LHCN-M2 (cell line): ENCODE results near the gene FNDC3A. TPM values are rescaled to one million over a fixed set of nuclear protein-coding genes. Genes with fewer than 3 reads are reported as not detected.
"Not testable (repeated sequence)": the region's sequence is repeated elsewhere in the genome, so short reads cannot be mapped to it uniquely, and the experiment has no call there.

Experiments used
- DNase-seq: peaks from one replicate; pipeline ENCODE4 v3.0.0-alpha.2; 2012; ENCODE audit warnings: low read depth
- total RNA-seq: library from RNA; depleted of rRNA; stranded (reverse); fragments of >200 nt; gene quantifications from 2 replicates; pipeline ENCODE4 v1.2.3, GENCODE V29; 2014

FNDC3A gene
- total RNA-seq, 1 experiment from 2014 or later = 70.7 TPM

DNA sequence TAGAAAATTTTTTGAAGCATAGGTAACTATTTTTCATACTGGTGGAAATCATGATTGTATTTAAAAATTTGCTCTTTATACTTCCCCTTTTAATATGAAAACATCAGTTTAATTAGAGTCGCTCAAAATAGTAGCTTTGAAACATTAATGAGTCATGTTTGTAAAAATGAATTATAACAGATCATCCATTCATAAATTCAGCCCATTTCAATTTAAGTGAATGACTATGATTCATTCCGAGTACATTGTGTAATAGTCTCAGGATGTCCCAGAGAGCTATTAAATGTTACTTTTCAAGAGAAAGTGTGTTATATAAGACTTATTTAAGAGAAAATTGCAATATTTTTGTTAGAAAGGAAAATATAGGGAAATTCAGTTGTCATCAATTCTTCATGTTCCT, 111.0 kb downstream of the FNDC3A start:
- DNase-seq = peak; percentile 79

DNA sequence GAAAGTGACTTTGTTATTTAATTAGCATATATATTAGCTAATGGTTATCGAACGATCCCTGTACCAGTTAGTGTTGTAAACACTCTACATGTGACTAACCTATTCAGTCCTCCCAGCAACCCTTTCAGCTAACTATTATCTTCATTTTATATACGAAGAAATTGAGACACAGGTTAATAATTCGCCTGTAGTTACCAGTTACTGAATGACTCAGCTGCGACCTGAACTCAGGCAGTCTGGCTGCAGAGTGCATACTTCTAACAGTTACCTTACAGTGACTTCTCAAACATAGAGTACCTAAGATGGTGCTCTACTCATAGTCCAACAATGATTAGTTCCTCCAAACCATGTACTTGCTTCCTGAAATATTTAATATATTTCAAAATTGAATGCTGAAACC, 117.7 kb downstream of the FNDC3A start:
- no peak for DNase-seq

DNA sequence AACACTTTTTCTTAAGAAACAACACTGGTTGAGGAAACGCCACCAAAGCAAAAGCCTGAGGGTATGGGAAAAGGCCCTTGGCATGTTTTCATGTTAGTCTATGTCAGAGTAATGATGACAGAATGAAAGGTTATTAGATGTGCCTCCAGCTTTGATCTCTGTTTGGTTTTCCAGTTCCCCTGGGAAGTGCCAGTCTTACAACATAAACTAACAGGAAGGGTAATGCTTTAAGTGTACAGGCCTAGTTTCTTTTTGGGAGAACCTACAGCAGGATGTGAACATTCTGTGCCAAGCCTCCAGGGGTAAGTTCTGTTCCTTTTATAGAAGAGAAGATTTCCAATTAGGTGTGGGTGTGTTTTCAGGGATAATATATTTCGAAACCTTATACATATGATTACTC, 121.7 kb downstream of the FNDC3A start:
- DNase-seq = peak; percentile 59

DNA sequence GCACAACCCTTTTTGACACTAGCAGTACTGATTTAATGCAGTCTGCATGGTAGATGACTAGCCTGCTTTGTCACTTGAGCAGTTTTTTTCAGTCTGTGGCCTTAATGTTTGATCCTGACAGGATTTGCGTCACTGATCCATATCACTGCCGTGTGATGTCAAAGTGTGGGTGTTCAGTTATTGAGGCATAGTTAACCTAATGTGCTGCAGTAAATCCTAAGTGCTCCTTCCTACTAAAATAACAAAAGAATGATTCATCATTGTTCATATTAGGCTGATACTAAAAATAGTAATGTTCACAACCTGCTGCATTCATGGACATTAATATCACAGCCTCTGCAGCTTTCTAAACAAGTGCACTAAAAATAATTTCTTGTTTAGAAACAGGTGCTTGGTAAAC, 122.5 kb downstream of the FNDC3A start:
- DNase-seq = peak; percentile 77

DNA sequence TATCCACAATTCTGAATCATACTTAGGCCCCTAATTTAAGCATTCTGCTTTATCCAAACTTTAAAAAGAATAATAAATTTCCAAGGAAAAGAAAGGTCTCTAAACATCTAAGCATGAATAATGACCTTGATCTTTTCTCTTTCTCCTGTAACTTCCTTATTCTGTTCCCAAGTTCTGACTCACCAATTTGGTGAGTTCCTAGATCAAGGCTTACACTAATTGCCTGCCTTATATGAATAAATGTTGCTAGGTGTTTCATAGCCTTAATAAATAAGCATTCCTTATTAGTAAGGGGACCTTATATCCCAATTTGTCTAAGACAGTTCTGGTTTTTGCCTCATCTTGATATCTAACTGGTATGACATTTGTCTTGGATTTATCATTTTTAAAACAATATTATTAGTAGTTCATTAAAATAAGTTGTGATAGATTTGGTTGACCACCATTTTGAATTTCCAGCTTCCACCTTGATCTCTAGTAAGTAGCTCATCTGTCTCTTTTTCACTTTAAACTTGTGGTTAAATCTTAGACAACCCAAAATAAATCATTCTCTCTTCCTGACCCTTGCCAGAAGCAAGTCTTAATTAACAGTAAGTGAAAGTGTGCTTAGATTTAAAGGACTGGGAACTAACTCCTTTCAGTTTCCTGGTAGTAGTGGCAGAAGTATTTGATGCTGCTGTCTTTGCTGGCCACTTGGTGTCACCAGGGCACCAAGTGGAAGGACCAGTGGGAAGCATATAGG, 123.2 kb downstream of the FNDC3A start:
- DNase-seq = no peak

DNA sequence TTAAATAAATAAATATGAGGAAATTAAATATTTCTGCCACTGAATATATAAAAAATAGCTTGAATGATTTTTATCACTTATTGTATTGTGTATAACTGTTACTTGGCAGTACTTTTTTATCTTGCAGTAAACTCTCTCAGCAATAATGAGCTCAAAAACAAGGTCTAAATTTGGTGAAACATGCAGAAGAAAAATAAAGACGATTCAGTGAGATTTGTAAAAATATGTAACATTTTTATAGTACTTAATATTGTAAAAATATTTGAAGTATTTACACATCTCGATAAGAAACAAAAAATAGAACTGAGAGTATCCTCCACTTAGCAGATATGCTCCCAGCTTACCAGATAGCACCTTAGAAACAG, 123.8 kb downstream of the FNDC3A start:
- DNase-seq = no peak

DNA sequence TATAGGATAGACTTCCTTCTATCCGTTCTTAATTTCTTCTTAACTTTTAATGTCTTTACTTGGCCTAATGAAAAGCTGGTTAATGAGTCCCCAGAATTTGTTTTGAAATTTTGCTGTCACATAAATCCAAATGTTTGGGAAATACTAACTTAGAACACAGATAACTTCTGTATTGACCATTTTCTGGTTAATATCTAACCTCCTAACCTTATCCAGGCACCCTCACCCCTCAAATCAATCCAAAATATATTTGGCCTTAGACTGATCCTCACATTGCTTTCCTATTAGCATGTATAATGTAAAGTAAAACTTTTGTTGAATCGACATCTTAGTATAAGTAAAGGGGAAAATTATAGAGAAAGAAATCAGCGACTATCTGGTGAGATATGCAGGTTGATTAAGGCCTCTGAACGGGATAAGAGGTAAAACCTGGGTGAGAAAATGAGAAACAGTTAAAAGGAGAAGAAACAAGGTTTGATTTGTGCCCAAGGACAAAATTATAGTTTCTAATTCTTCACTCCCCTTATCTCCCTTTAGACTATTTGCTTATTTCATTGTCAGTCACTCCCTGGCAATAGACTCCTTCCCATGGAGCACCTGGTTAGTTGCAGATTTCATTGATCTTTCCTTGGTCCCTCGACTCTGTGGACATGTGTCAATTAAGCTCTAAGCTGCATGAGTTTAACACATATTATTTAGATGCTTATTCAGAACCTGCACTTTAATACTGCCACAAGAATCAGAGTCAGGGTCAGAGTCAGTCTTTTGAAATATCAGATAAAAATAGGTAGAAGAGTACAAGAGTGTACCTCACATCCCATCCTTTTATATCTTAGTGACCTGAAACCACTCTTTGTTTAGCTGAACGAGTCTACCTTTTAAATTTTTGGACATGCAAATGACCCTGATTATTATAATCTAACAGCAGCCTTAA, 125.2 kb downstream of the FNDC3A start:
- DNase-seq = no peak

DNA sequence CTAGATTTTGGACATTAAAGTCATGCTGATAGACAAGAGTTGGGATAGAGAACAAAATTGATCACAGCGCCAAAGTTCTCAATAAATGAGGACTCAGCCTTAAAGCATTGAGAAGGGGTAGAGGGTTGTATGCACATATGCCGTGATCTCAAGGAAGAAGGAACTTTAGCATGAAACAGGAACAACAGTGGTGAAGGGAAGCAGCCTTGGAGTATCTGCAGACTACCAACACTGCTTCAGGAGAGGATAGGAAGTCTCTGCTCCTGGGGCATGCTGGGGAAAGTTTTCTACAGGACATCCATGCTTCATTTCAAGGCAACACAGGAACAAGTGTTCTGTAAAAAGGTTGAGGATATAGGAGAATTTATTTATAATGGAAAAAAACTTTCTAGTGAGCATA, 132.5 kb downstream of the FNDC3A start:
- DNase-seq = no peak

DNA sequence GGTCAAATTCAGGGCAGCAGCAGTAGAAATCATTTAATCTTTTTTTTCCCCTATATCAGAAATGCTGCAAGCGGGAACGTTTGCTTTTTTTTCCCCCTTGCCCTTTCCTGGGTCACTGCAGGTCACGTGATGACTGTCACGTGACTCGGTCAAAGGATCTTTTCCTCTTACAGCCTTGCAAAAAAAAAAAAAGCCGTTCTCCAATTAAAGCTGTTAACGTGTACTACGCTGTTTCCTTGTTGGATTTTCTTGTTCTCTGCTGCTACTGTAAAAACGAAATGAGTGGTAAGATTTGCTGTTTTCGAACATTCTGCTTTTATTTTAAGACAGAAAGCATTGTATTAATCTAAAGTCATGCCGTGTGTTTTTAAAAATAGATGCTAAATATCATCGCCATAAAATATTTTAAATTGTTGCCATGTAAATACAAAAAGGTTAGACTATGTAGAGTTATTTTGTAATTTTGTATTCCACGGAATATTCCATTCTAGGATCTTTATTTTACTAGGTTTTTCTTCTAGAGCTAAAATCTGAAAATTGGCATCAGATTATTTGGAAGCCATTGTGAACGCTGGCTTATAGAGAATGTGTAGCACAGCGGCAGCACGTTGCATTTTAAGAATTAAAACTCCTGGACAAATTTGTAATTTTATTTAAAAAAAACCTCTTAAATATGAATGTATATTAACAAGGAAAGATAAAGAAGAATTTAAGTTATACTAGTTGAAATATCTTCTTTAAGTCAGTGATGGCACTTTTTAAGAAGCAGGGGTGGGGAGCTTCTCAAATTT, 134.6 kb downstream of the FNDC3A start:
- peak; percentile 90 for DNase-seq

DNA sequence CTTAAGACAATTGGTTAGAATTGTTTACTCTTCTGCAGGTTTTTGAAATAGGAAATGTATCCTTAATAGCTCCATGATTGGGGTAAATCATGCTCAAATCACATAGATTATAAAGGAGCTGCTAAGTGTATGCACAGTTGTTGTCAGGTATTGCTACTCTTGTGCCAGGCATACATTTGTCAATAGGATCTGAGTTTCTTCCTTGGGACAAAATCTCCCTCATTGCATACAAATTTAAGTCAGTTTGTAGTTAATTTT, 135.1 kb downstream of the FNDC3A start:
- DNase-seq = no peak

DNA sequence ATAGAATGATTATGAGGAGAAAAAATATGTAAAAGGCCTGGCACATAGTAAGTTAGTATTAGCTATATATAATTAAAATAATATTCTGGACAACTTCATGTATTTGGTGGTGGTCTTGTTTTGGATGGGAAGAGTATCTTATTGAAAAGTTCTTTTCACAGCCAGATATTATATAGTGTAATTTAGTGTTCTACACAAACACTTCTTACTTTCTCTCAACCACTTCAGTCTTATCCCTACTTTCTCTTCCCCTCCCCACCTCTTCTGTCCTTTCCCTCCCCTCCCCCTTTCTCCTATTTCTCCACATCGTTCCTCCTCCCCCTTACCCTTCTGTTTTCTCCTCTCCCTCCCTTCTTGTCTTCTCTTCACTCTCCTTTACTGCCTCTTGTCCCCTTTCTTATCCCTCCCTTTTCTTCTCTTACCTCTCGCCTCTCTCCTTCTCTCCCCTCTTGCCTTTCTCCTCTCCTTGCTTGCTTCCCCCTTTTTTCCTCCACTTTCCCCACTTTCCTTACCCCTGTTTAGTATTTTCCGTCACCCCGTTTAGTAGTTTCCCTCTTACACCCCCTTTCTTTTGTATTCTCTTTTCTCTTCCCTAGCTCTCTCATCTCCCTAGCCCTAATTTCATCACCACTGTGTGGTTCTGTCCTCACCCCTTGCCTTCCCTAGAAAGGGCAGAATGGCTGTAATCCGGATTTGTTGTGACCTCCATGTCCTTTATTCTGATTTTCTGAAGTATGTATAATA, 137.2 kb downstream of the FNDC3A start:
- peak; percentile 24 for DNase-seq

DNA sequence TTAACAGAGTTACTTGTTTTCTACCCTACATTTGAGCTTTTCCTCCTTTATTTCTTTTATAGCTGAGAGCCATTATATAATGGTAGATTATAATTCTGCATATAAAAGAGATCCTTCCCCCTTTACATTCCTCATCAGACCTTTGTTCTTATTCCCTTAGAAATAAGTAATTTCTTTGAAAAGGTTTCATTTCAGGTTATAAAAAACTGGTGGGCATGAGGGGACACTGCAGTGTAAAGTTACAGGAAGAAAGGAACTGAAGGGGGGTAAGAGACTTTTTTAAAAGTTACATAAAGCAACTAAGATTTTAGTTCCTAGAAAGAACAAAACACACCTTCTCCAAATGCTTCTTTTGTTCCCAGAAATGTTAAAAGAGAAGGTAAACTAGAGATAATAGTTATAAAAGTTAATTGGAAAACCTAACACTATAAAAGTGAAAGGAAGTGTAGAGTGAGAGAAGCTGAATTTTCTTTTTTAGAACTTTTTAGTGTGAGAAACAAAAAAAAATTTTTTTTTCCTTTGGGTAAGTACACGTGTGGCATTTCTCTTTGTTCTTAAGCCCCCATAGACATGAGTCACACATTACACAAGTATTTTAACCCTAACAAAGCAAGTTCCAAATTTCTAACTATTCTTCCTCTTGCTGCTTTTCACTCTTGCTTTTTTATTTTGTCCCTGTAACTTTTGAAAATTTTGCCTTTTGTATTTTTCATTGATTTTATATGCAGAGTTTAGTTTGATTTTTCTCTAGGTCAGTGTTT, 138.0 kb downstream of the FNDC3A start:
- peak; percentile 67 for DNase-seq

DNA sequence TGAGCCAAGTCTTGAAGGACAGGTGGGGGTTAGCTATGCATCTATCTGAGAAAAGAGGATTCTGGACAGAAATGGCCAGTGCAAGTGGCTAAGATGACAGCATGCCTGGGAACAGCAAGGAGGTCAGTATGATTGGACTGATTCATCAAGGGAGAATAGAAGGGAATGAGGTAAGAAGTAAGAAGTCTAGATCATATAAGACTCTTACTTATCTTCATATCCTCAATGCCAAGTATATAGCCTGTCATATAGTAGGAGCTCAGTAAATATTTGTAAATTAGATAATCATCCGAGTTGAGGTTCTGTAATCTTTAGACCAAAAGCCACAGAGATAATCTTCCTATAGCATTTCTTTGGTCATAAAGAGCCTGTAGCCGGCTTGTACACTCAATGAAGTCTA, 141.2 kb downstream of the FNDC3A start:
- no peak for DNase-seq

DNA sequence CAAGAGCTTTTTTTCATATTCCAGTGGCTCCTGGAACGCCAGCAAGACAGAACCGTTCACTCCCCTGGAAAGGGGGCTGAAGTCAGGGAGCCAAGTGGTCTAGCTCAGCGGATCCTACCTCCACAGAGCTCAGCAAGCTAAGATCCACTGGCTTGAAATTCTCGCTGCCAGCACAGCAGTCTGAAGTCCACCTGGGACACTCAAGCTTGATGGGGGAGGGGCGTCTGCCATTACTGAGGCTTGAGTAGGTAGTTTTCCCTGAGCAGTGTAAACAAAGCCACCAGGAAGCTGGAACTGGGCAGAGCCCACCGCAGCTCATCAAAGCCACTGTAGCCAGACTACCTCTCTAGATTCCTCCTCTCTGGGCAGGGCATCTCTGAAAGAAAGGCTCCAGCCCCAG, 142.7 kb downstream of the FNDC3A start:
- not testable (repeated sequence) for DNase-seq

DNA sequence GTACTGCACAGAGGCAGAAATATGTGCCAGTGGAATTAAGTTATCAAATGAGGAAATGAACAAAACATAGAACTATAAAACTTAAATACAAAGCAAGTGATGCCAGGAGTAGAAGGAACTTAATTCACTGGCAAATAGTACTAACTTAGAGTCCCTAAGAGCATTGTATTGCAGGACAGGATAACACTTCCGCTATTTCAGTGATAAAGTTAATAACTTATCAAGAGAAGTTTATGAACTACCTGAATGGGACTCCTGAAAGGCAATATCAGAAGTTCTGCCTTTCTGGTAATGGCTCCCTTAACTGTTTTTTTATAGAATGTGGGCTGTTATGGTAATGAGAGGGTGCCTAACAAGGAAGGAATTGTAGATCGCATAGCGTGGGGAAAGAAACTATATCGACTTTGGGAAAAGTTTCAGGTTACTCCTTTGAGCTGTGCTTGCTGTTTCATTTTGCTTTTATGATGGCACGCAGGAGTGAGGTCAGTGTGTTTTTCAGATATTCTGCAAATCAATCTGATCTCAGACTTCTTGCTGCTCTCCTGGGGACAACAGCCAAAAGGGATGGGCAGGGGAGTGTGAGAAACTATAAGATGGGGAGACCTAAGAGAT, 149.1 kb downstream of the FNDC3A start:
- no peak for DNase-seq

DNA sequence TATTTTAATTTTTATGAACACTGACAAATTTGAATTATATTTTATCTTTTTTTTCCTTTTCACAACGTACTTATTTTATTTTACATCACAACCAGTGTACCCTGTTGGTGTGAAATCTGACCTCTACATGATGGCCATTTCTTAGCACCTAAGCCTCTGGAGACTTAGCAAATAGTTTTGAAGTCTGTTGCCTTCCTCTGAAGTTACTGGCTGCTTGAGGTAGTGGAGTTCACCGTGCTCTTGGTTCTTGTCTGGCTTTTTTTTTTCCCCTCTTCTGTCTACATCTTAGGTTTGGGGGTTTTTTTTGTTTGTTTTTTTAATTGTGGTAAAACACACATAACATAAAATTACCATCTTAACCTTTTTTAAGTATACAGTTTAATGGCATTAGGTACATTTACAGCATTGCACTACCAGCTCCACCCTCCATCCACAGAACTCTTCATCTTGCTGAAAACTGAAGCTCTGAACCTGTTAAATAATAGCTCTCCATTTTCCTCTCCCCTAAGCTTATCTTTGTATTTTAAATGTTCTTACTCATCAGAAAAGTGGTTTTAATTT, 150.3 kb downstream of the FNDC3A start:
- no peak for DNase-seq

DNA sequence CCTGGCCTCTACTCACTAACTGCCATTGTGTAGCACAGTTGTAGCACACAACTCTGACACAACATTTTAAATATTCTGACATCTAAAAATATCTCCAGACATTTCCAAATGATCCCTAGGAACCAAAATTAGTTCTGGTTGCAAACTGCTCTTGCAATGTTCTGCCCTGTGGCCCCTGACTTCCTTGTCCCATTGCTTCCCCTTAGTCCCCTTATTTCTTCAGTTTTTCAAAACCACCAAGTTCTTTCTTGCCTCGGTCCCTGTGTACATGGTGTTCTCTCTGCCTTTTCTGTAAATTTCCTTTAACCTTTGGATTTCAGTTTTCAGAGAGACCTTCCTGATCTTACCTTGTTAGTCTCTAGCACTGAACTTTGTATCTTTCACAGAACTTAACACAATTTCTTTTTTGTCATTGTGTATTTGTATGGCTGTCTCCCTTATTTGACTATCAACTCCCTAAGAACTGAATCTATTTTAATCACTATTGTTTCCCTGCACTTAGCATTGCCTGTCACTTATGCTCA, 156.8 kb downstream of the FNDC3A start:
- no peak for DNase-seq

DNA sequence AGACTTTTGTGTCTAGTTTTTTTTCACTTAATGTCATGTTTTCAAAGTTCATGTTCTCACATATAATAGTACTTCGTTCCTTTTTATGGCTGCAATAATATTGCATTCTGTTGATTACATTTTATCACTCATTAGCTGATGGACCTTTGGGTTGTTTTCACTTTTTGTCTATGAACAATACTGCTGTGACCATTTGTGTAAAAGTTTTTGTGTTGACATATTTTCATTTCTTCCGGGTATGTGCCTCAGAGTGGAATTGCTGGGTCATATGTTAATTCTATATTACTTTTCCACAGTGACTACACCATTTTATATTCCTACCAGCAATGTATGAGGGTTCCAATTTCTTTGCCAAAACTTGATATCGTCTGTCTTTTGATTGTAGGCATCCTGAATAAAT, 158.6 kb downstream of the FNDC3A start:
- DNase-seq = no peak

DNA sequence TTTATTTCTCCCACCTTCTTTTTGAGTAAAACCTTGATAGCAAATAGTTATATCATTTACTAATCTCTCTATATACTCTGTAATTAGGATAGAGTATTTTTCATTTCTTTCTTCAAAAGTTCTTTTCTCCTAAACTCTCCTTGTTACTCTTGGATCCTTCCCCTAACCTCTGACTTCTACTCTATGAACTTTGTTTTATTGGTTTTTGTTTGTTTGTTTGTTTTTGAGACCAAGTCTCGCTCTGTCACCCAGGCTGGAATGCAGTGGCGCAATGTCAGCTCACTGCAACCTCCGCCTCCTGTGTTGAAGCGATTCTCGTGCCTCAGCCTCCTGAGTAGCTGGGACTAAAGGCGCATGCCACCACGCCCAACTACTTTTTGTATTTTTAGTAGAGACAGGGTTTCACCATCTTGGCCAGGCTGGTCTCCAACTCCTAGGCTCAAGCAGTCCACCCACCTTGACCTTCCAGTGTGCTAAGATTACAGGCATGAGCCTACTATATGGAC, 161.5 kb downstream of the FNDC3A start:
- not testable (repeated sequence) for DNase-seq
